HUES64 (cell line): ENCODE data around the gene ACTL7B.
"Not testable (repeated sequence)": the region's sequence is repeated elsewhere in the genome, so short reads cannot be mapped to it uniquely, and the experiment has no call there.

Experiments used
- H3K27ac ChIP-seq: 2 replicates; pipeline ENCODE4 v1.7.0; 2013; ENCODE audit warnings: low read depth, low read length, inconsistent platforms
- H3K27me3 ChIP-seq: 2 replicates; pipeline ENCODE4 v1.6.1; 2013; ENCODE audit warnings: mild to moderate bottlenecking, low read length; ENCODE audit not compliant: insufficient read depth
- H3K36me3 ChIP-seq: 2 replicates; pipeline ENCODE4 v1.6.1; 2013; ENCODE audit warnings: mild to moderate bottlenecking, low read length; ENCODE audit not compliant: insufficient read depth
- H3K4me1 ChIP-seq: 2 replicates; pipeline ENCODE4 v1.6.1; 2013; ENCODE audit warnings: mild to moderate bottlenecking, low read length, moderate library complexity; ENCODE audit not compliant: insufficient read depth
- H3K4me3 ChIP-seq: 2 replicates; pipeline ENCODE4 v1.5.1; 2013; ENCODE audit warnings: mild to moderate bottlenecking, low read length, moderate library complexity
- H3K9ac ChIP-seq: 2 replicates; pipeline ENCODE4 v1.6.1; 2013; ENCODE audit warnings: mild to moderate bottlenecking, low read depth, low read length
- H3K9me3 ChIP-seq: 2 replicates; pipeline ENCODE4 v1.6.1; 2013; ENCODE audit warnings: low read depth, low read length; ENCODE audit not compliant: insufficient read depth
- WGBS: fragments of 150-250, 120-280 bp; methylation state at CpG from one replicate; pipeline ENCODE4 v1.1.7; 2013; ENCODE audit warnings: missing lambda C conversion rate; 5-methylcytosine and 5-hydroxymethylcytosine counted together

ACTL7B gene

GRCh38 chr9:108839561-108839960, 16.2 kb downstream of the ACTL7B start:
- H3K27me3 ChIP-seq, H3K9me3 ChIP-seq, H3K4me1 ChIP-seq, H3K9ac ChIP-seq, H3K36me3 ChIP-seq, H3K27ac ChIP-seq, H3K4me3 ChIP-seq: not testable (repeated sequence)
- 90% methylated on average over 5 of the region's 5 CpGs for WGBS

- WGBS: 96% methylated on average over 6 of the region's 6 CpGs
- Histone ChIP-seq H3K4me1 (peaks cover 8% of the 10 kb centered on the region), H3K27me3 (no peaks in the 10 kb centered on the region), H3K9me3 (no peaks in the 10 kb centered on the region), H3K9ac (no peak overlapping the region), H3K4me3 (no peak overlapping the region), H3K27ac (no peak overlapping the region), H3K36me3 (no peaks in the 10 kb centered on the region)
Observed at GRCh38 chr9:108838017-108838416, 17.8 kb downstream of the ACTL7B start.

GRCh38 chr9:108837530-108837929, 18.3 kb downstream of the ACTL7B start:
- Histone ChIP-seq H3K27ac (no peak overlapping the region), H3K9me3 (no peaks in the 10 kb centered on the region), H3K9ac (no peak overlapping the region), H3K36me3 (no peaks in the 10 kb centered on the region), H3K4me1 (peaks cover 8% of the 10 kb centered on the region; the same call in 1 of the 2 replicates), H3K4me3 (no peak overlapping the region), H3K27me3 (no peaks in the 10 kb centered on the region)
- WGBS: 97% methylated on average over 2 of the region's 4 CpGs

DNA sequence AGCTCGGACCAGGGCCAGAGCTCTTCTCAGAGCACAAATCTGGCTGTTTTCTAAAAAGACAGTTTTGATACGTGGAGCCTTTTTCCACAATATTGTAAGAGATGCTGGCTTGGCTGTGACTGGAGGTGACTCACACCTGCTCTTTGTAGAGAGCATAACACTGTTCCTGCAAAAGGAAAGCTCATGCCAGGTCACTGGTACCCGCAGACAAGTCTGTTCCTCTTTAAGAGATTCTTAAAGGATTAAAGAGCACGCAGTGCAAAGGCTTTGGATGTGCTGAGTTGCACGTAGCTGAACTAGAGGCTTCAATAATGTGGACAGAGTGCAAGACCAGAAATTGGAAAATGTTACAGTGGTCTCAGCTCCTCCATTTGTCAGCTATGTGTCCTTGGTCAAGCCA, 19.0 kb downstream of the ACTL7B start:
- no peaks in the 10 kb centered on the region for H3K9me3 ChIP-seq
- no peak overlapping the region for H3K4me3 ChIP-seq
- no peak overlapping the region for H3K27ac ChIP-seq
- no peak overlapping the region for H3K9ac ChIP-seq
- WGBS: 83% methylated on average over 5 of the region's 5 CpGs
- H3K36me3 ChIP-seq: no peaks in the 10 kb centered on the region
- peaks cover 8% of the 10 kb centered on the region; the same call in 1 of the 2 replicates for H3K4me1 ChIP-seq
- H3K27me3 ChIP-seq: no peaks in the 10 kb centered on the region

GRCh38 chr9:108836319-108836718, 19.5 kb downstream of the ACTL7B start:
- H3K27ac ChIP-seq: no peak overlapping the region
- H3K9ac ChIP-seq: no peak overlapping the region
- H3K36me3 ChIP-seq: no peaks in the 10 kb centered on the region
- 94% methylated on average over 9 of the region's 9 CpGs for WGBS
- no peaks in the 10 kb centered on the region for H3K9me3 ChIP-seq
- no peak overlapping the region for H3K4me3 ChIP-seq
- peaks cover 8% of the 10 kb centered on the region; the same call in 1 of the 2 replicates for H3K4me1 ChIP-seq
- no peaks in the 10 kb centered on the region for H3K27me3 ChIP-seq

DNA sequence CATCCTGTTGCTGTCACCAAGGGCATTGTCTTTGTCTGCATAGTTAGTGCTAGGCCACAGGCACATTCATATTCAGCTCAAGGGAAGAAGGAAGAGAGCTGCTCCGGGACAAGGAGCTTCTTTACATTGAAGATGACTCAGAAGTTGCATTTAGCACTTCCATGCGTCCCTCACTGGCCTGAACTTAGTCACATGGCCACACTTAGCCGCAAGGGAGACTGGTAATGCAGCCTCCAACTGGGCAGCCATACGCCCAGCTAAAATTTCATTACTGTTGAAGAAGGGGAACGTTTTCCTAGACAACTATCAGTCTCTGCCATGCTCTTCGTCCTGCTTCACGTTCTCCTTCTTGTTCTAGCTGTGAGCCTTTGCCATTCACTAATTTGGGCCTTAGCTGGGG, 20.0 kb downstream of the ACTL7B start:
- H3K4me3 ChIP-seq: no peak overlapping the region
- WGBS: 72% methylated on average over 7 of the region's 7 CpGs
- H3K27ac ChIP-seq: no peak overlapping the region
- no peaks in the 10 kb centered on the region for H3K36me3 ChIP-seq
- no peak overlapping the region for H3K9ac ChIP-seq
- no peaks in the 10 kb centered on the region for H3K9me3 ChIP-seq
- peaks cover 8% of the 10 kb centered on the region; the same call in 1 of the 2 replicates for H3K4me1 ChIP-seq
- H3K27me3 ChIP-seq: no peaks in the 10 kb centered on the region

DNA sequence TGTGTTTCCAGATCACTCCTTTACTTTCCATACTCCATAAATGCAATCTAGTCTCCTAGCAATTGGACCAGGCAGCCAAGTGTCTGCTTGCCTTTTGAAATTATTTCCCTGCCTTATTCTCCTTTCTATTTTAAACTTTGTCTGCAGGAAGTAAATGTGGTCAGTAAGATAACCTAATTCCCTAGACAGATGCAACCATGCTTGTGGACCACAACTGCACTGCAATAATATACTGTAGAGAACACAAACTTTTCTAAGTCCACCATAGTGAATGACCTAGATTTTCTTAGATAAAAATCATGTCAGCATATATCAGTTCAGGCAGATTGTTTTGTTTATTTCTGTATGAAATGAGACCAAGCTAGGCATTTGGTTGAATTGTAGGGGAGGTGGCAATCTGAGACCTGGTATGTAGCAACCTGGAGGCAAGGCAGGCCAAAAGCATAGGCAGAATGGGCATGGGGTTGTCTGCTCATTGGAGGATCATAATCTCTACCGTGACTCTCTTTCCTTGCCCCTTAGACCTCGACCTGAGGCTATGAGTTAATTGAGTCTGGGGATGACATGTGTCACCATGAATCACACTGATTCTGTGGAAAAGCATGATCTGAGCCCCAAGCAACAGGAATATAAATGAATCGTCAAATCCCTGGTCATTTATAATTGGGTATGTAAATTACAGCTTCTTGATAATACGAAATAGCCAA, 20.7 kb downstream of the ACTL7B start:
- WGBS: 90% methylated on average over 4 of the region's 4 CpGs
- no peaks in the 10 kb centered on the region for H3K9me3 ChIP-seq
- H3K4me3 ChIP-seq: no peak overlapping the region
- no peaks in the 10 kb centered on the region for H3K36me3 ChIP-seq
- H3K4me1 ChIP-seq: peaks cover 8% of the 10 kb centered on the region; the same call in 1 of the 2 replicates
- H3K27me3 ChIP-seq: no peaks in the 10 kb centered on the region
- H3K27ac ChIP-seq: no peak overlapping the region
- no peak overlapping the region for H3K9ac ChIP-seq

DNA sequence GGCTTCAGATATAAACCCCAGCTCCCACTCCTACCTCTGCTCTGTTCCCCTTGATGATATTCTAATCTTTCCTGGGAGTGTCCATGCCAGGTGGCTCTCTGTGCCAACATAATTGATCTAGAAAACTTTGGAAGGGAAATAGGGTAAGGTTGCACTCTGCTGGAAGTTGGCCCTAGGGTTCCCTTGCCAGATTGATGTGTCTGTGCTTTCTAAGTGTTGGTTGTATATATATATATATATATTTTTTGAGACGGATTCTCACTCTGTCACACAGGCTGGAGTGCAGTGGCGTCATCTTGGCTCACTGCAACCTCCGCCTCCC, 23.6 kb downstream of the ACTL7B start:
- peaks cover 8% of the 10 kb centered on the region; the same call in 1 of the 2 replicates for H3K4me1 ChIP-seq
- H3K36me3 ChIP-seq: no peaks in the 10 kb centered on the region
- H3K27me3 ChIP-seq: no peaks in the 10 kb centered on the region
- H3K27ac ChIP-seq: no peak overlapping the region
- 97% methylated on average over 3 of the region's 3 CpGs for WGBS
- H3K9me3 ChIP-seq: no peaks in the 10 kb centered on the region
- H3K4me3 ChIP-seq: no peak overlapping the region
- no peak overlapping the region for H3K9ac ChIP-seq

DNA sequence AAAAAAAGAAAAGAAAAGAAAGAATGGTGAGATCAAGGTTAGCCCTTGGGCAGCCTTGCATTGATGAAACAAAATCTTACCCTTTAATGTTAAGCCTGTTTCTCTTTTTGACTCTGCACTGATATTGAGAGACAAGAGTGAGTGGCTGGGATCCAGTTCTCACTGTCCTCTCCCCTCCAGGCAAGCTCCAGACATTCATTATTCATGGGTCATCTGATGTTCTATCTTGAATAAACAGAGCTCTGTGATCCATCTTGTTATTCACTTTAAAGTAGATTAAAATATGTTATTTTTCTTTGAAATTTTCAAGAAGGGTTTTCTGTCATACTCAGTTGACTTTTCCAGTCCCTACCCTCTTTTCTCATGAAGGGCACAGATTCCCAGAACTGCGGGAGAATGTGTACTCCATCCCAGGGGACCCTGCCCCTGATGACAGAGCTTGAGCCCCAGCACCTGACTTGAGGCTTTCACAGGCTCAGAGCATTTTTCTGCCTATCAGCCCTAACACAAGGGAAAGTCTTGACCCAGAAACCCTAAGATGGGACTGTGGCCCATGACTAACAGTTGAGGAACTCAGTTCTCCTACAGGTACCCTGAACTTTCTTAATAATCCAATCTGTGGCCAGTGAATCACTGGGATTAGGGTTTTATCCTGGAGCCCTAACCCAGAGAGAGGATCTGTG, 24.1 kb downstream of the ACTL7B start:
- peaks cover 5% of the 10 kb centered on the region; the same call in 1 of the 2 replicates for H3K4me1 ChIP-seq
- no peak overlapping the region for H3K9ac ChIP-seq
- 98% methylated on average over 1 of the region's 1 CpG for WGBS
- no peak overlapping the region for H3K4me3 ChIP-seq
- H3K27ac ChIP-seq: no peak overlapping the region
- H3K9me3 ChIP-seq: no peaks in the 10 kb centered on the region
- H3K36me3 ChIP-seq: no peaks in the 10 kb centered on the region
- H3K27me3 ChIP-seq: no peaks in the 10 kb centered on the region

DNA sequence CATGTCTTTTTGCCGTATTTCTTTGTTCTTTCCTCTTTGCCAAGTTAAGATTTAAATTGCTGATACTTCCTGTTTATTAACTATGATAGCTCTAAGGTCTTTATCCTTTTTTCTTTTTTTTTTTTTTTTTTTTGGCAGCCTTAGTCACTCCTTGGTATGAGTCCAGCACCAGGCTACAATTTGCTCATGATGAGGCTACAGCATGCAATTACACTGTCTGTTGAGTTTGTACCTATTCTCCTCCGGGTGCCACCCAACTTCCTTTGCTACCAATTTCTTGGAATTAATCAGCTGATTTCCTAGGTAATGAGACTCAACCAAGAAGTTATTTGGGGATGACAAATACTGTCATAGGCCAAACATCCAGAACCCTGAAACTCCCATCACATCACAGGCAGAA, 25.5 kb downstream of the ACTL7B start:
- no peaks in the 10 kb centered on the region for H3K36me3 ChIP-seq
- H3K4me1 ChIP-seq: no peaks in the 10 kb centered on the region
- H3K27me3 ChIP-seq: no peaks in the 10 kb centered on the region
- H3K9me3 ChIP-seq: no peaks in the 10 kb centered on the region
- H3K27ac ChIP-seq: no peak overlapping the region
- H3K4me3 ChIP-seq: no peak overlapping the region
- H3K9ac ChIP-seq: no peak overlapping the region
- WGBS: 100% methylated on average over 2 of the region's 2 CpGs

GRCh38 chr9:108823829-108824228, 32.0 kb downstream of the ACTL7B start:
- peaks cover 19% of the 10 kb centered on the region for H3K9me3 ChIP-seq
- H3K36me3 ChIP-seq: no peaks in the 10 kb centered on the region
- 86% methylated on average over 3 of the region's 3 CpGs for WGBS
- H3K9ac ChIP-seq: no peak overlapping the region
- no peak overlapping the region for H3K27ac ChIP-seq
- no peaks in the 10 kb centered on the region for H3K4me1 ChIP-seq
- H3K27me3 ChIP-seq: no peaks in the 10 kb centered on the region
- no peak overlapping the region for H3K4me3 ChIP-seq
